Measurements from ENCODE around the gene CNTNAP2.

Gene CNTNAP2

GRCh38 chr7:147911201-147911601 lies 1794.6 kb downstream of the CNTNAP2 start:
- H3K27me3 ChIP-seq (ENCODE audit: insufficient read depth, low read length): no peaks in the 10 kb centered on the region
- no peak overlapping the region; the same call in 1 of the 2 replicates for H3K9ac ChIP-seq (ENCODE audit: low read depth, low read length)
- no peaks in the 10 kb centered on the region for H3K36me3 ChIP-seq (ENCODE audit: insufficient read depth, low read depth, low read length)
- no peaks in the 10 kb centered on the region for H3K9me3 ChIP-seq (ENCODE audit: insufficient read depth, low read depth, low read length)
- peaks cover 19% of the 10 kb centered on the region; the same call in 1 of the 2 replicates for H3K4me1 ChIP-seq (ENCODE audit: insufficient read depth, low read length)
- H3K4me3 ChIP-seq (ENCODE audit: low read length): no peak overlapping the region
- H3K27ac ChIP-seq (ENCODE audit: low read length): no peak overlapping the region

GRCh38 chr7:147912291-147912690 lies 1795.7 kb downstream of the CNTNAP2 start:
- H3K27ac ChIP-seq (ENCODE audit: low read length): no peak overlapping the region
- no peak overlapping the region for H3K4me3 ChIP-seq (ENCODE audit: low read length)
- no peaks in the 10 kb centered on the region for H3K36me3 ChIP-seq (ENCODE audit: insufficient read depth, low read depth, low read length)
- no peaks in the 10 kb centered on the region for H3K9me3 ChIP-seq (ENCODE audit: insufficient read depth, low read depth, low read length)
- no peaks in the 10 kb centered on the region for H3K27me3 ChIP-seq (ENCODE audit: insufficient read depth, low read length)
- H3K4me1 ChIP-seq (ENCODE audit: insufficient read depth, low read length): peaks cover 19% of the 10 kb centered on the region; the same call in 1 of the 2 replicates
- H3K9ac ChIP-seq (ENCODE audit: low read depth, low read length): no peak overlapping the region

- no peak overlapping the region for H3K9ac ChIP-seq (ENCODE audit: low read depth, low read length)
- H3K27ac ChIP-seq (ENCODE audit: low read length): no peak overlapping the region
- H3K27me3 ChIP-seq (ENCODE audit: insufficient read depth, low read length): no peaks in the 10 kb centered on the region
- H3K4me3 ChIP-seq (ENCODE audit: low read length): no peak overlapping the region
- H3K4me1 ChIP-seq (ENCODE audit: insufficient read depth, low read length): peaks cover 19% of the 10 kb centered on the region; the same call in 1 of the 2 replicates
- no peaks in the 10 kb centered on the region for H3K36me3 ChIP-seq (ENCODE audit: insufficient read depth, low read depth, low read length)
- H3K9me3 ChIP-seq (ENCODE audit: insufficient read depth, low read depth, low read length): no peaks in the 10 kb centered on the region
These were observed 1796.5 kb downstream of the CNTNAP2 start for GRCh38 chr7:147912946-147913638.

- H3K4me1 ChIP-seq (ENCODE audit: insufficient read depth, low read length): peaks cover 10% of the 10 kb centered on the region; the same call in 1 of the 2 replicates
- H3K4me3 ChIP-seq (ENCODE audit: low read length): no peak overlapping the region
- H3K27ac ChIP-seq (ENCODE audit: low read length): no peak overlapping the region
- no peak overlapping the region for H3K9ac ChIP-seq (ENCODE audit: low read depth, low read length)
- no peaks in the 10 kb centered on the region for H3K36me3 ChIP-seq (ENCODE audit: insufficient read depth, low read depth, low read length)
- H3K27me3 ChIP-seq (ENCODE audit: insufficient read depth, low read length): no peaks in the 10 kb centered on the region
- H3K9me3 ChIP-seq (ENCODE audit: insufficient read depth, low read depth, low read length): no peaks in the 10 kb centered on the region
These were observed 1799.2 kb downstream of the CNTNAP2 start for GRCh38 chr7:147915781-147916180.

- Histone ChIP-seq H3K27ac (ENCODE audit: low read length) (no peak overlapping the region), H3K4me1 (ENCODE audit: insufficient read depth, low read length) (peaks cover 10% of the 10 kb centered on the region; the same call in 1 of the 2 replicates), H3K9ac (ENCODE audit: low read depth, low read length) (no peak overlapping the region), H3K27me3 (ENCODE audit: insufficient read depth, low read length) (no peaks in the 10 kb centered on the region), H3K36me3 (ENCODE audit: insufficient read depth, low read depth, low read length) (no peaks in the 10 kb centered on the region), H3K9me3 (ENCODE audit: insufficient read depth, low read depth, low read length) (no peaks in the 10 kb centered on the region), H3K4me3 (ENCODE audit: low read length) (no peak overlapping the region)
These were observed 1800.0 kb downstream of the CNTNAP2 start for GRCh38 chr7:147916573-147916972.

- H3K9me3 ChIP-seq (ENCODE audit: insufficient read depth, low read depth, low read length): no peaks in the 10 kb centered on the region
- H3K4me3 ChIP-seq (ENCODE audit: low read length): no peak overlapping the region
- H3K36me3 ChIP-seq (ENCODE audit: insufficient read depth, low read depth, low read length): no peaks in the 10 kb centered on the region
- H3K4me1 ChIP-seq (ENCODE audit: insufficient read depth, low read length): no peaks in the 10 kb centered on the region
- no peaks in the 10 kb centered on the region for H3K27me3 ChIP-seq (ENCODE audit: insufficient read depth, low read length)
- no peak overlapping the region for H3K27ac ChIP-seq (ENCODE audit: low read length)
- no peak overlapping the region for H3K9ac ChIP-seq (ENCODE audit: low read depth, low read length)
These were observed 1807.2 kb downstream of the CNTNAP2 start for GRCh38 chr7:147923841-147924240.

GRCh38 chr7:147937428-147937827 lies 1820.8 kb downstream of the CNTNAP2 start:
- Histone ChIP-seq H3K9ac (ENCODE audit: low read depth, low read length) (no peak overlapping the region), H3K27ac (ENCODE audit: low read length) (no peak overlapping the region), H3K27me3 (ENCODE audit: insufficient read depth, low read length) (no peaks in the 10 kb centered on the region)

GRCh38 chr7:147941381-147941780 lies 1824.8 kb downstream of the CNTNAP2 start:
- Histone ChIP-seq H3K27me3 (ENCODE audit: insufficient read depth, low read length) (no peaks in the 10 kb centered on the region), H3K4me1 (ENCODE audit: insufficient read depth, low read length) (no peaks in the 10 kb centered on the region), H3K36me3 (ENCODE audit: insufficient read depth, low read depth, low read length) (no peaks in the 10 kb centered on the region), H3K9me3 (ENCODE audit: insufficient read depth, low read depth, low read length) (no peaks in the 10 kb centered on the region), H3K9ac (ENCODE audit: low read depth, low read length) (no peak overlapping the region), H3K4me3 (ENCODE audit: low read length) (no peak overlapping the region), H3K27ac (ENCODE audit: low read length) (no peak overlapping the region)

More at GRCh38 chr7:147937428-147937827, 1820.8 kb downstream of the CNTNAP2 start:
- Histone ChIP-seq H3K4me3 (ENCODE audit: low read length) (no peak overlapping the region), H3K9me3 (ENCODE audit: insufficient read depth, low read depth, low read length) (no peaks in the 10 kb centered on the region), H3K36me3 (ENCODE audit: insufficient read depth, low read depth, low read length) (no peaks in the 10 kb centered on the region), H3K4me1 (ENCODE audit: insufficient read depth, low read length) (no peaks in the 10 kb centered on the region)

GRCh38 chr7:147944321-147944720 lies 1827.7 kb downstream of the CNTNAP2 start:
- Histone ChIP-seq H3K27ac (ENCODE audit: low read length) (no peak overlapping the region), H3K27me3 (ENCODE audit: insufficient read depth, low read length) (no peaks in the 10 kb centered on the region), H3K36me3 (ENCODE audit: insufficient read depth, low read depth, low read length) (no peaks in the 10 kb centered on the region), H3K4me1 (ENCODE audit: insufficient read depth, low read length) (no peaks in the 10 kb centered on the region), H3K4me3 (ENCODE audit: low read length) (no peak overlapping the region), H3K9me3 (ENCODE audit: insufficient read depth, low read depth, low read length) (no peaks in the 10 kb centered on the region), H3K9ac (ENCODE audit: low read depth, low read length) (no peak overlapping the region)

GRCh38 chr7:147952918-147953317 lies 1836.3 kb downstream of the CNTNAP2 start:
- H3K4me3 ChIP-seq (ENCODE audit: low read length): no peak overlapping the region
- H3K9me3 ChIP-seq (ENCODE audit: insufficient read depth, low read depth, low read length): no peaks in the 10 kb centered on the region
- H3K36me3 ChIP-seq (ENCODE audit: insufficient read depth, low read depth, low read length): no peaks in the 10 kb centered on the region
- H3K27ac ChIP-seq (ENCODE audit: low read length): no peak overlapping the region
- H3K27me3 ChIP-seq (ENCODE audit: insufficient read depth, low read length): no peaks in the 10 kb centered on the region
- H3K4me1 ChIP-seq (ENCODE audit: insufficient read depth, low read length): no peaks in the 10 kb centered on the region
- H3K9ac ChIP-seq (ENCODE audit: low read depth, low read length): no peak overlapping the region

GRCh38 chr7:147968046-147968610 lies 1851.5 kb downstream of the CNTNAP2 start:
- no peaks in the 10 kb centered on the region for H3K9me3 ChIP-seq (ENCODE audit: insufficient read depth, low read depth, low read length)
- H3K36me3 ChIP-seq (ENCODE audit: insufficient read depth, low read depth, low read length): no peaks in the 10 kb centered on the region
- no peak overlapping the region for H3K27ac ChIP-seq (ENCODE audit: low read length)
- H3K4me3 ChIP-seq (ENCODE audit: low read length): no peak overlapping the region
- no peak overlapping the region for H3K9ac ChIP-seq (ENCODE audit: low read depth, low read length)
- H3K27me3 ChIP-seq (ENCODE audit: insufficient read depth, low read length): no peaks in the 10 kb centered on the region
- H3K4me1 ChIP-seq (ENCODE audit: insufficient read depth, low read length): no peaks in the 10 kb centered on the region

GRCh38 chr7:147971606-147972110 lies 1855.1 kb downstream of the CNTNAP2 start:
- no peaks in the 10 kb centered on the region for H3K9me3 ChIP-seq (ENCODE audit: insufficient read depth, low read depth, low read length)
- no peaks in the 10 kb centered on the region for H3K4me1 ChIP-seq (ENCODE audit: insufficient read depth, low read length)
- H3K27me3 ChIP-seq (ENCODE audit: insufficient read depth, low read length): no peaks in the 10 kb centered on the region
- H3K27ac ChIP-seq (ENCODE audit: low read length): no peak overlapping the region
- H3K9ac ChIP-seq (ENCODE audit: low read depth, low read length): no peak overlapping the region
- H3K36me3 ChIP-seq (ENCODE audit: insufficient read depth, low read depth, low read length): no peaks in the 10 kb centered on the region
- H3K4me3 ChIP-seq (ENCODE audit: low read length): no peak overlapping the region
